ENCODE data around the gene CAMSAP2. TPM values are rescaled to one million over a fixed set of nuclear protein-coding genes. Genes with fewer than 3 reads are reported as not detected.
"Not testable (repeated sequence)": the region's sequence is repeated elsewhere in the genome, so short reads cannot be mapped to it uniquely, and the experiment has no call there.

CAMSAP2 gene
- total RNA-seq, 1 donor from 2014 or later = 1.4 TPM

DNA sequence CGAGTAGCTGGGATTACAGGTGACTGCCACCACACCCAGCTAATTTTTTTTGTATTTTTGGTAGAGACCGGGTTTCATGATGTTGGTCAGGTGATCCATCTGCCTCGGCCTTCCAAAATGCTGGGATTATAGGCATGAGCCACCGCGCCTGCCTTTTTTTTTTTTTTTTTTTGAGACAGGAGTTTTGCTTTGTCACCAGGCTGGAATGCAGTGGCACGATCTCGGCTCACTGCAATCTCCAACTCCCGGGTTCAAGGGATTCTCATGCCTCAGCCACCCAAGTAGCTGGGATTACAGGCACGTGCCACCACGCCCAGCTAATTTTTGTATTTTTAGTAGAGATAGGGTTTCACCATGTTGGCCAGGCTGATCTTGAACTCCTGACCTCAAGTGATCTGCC lies 12.1 kb downstream of the CAMSAP2 start:
- H3K36me3 Mint-ChIP-seq (ENCODE audit: low read depth); H3K27ac Mint-ChIP-seq; DNase-seq; intact Hi-C loops (cut with micrococcal nuclease); H3K4me1 Mint-ChIP-seq; H3K27me3 Mint-ChIP-seq; H3K9me3 Mint-ChIP-seq; H3K4me3 Mint-ChIP-seq: not testable (repeated sequence)

DNA sequence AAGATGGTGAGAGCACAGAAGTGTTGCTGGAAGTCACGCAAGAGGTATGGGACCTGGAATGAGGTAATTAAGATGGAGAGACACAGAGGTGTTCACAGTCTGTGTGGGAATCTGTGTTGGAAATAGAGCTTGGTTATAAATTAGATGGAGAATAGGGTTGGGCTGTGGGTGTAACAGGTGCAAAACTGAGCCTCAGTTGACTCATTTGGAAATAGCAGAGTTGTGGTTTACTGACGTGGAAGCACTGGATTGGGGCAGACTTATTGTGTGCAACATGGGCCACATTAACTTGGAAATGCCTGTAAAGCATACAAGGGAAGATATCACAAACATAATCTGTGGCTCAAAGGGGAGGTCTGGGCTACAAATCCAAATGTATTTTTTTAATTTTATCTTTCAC lies 13.0 kb downstream of the CAMSAP2 start:
- no peaks in the 10 kb centered on the region for H3K36me3 Mint-ChIP-seq (ENCODE audit: low read depth)
- H3K4me1 Mint-ChIP-seq = peaks cover 5% of the 10 kb centered on the region
- no peak overlapping the region for H3K4me3 Mint-ChIP-seq
- no peak overlapping the region for H3K27ac Mint-ChIP-seq
- no peak for DNase-seq
- intact Hi-C loops (cut with micrococcal nuclease) = no loop called here
- H3K9me3 Mint-ChIP-seq = no peaks in the 10 kb centered on the region
- peaks cover 2% of the 10 kb centered on the region for H3K27me3 Mint-ChIP-seq

DNA sequence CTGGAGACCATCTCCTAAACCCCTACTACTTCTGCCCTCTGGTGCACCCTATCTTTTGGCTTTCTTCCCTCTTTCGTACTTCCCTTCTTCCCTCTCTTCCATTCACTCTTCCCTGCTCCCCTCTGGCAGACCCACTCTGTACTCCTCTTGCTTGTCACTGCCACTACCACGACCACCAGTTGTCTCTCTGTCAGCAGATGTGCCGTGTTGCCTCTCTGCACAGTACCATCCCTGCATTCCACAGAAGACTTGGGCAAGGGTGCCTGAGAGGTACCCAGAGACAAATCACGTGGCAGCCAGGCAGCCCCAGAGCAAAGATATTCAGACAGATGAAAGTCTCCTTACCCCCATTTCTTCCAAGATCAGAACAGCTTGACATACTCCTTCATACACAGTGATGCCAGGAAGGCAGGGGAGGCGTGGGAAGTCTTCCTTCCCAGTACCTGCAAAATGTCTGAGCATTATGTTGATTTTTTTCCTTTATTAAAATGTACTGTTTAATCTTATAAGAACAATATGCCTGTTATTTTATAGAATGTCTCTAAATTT lies 15.0 kb downstream of the CAMSAP2 start:
- H3K27ac Mint-ChIP-seq = no peak overlapping the region
- no peak for DNase-seq
- intact Hi-C loops (cut with micrococcal nuclease) = no loop called here

GRCh38 chr1:200755456-200755855 lies 16.8 kb downstream of the CAMSAP2 start:
- H3K9me3 Mint-ChIP-seq = no peaks in the 10 kb centered on the region
- no peak overlapping the region for H3K4me3 Mint-ChIP-seq
- no peaks in the 10 kb centered on the region for H3K36me3 Mint-ChIP-seq (ENCODE audit: low read depth)
- DNase-seq = no peak
- H3K27me3 Mint-ChIP-seq = peaks cover 6% of the 10 kb centered on the region
- H3K4me1 Mint-ChIP-seq = peaks cover 7% of the 10 kb centered on the region
- intact Hi-C loops (cut with micrococcal nuclease) = no loop called here
- no peak overlapping the region for H3K27ac Mint-ChIP-seq

More for the DNA sequence above, 15.0 kb downstream of the CAMSAP2 start:
- H3K36me3 Mint-ChIP-seq (ENCODE audit: low read depth) = no peaks in the 10 kb centered on the region
- H3K4me3 Mint-ChIP-seq = no peak overlapping the region
- H3K27me3 Mint-ChIP-seq = peaks cover 6% of the 10 kb centered on the region
- H3K9me3 Mint-ChIP-seq = no peaks in the 10 kb centered on the region
- peaks cover 7% of the 10 kb centered on the region for H3K4me1 Mint-ChIP-seq

GRCh38 chr1:200762089-200762488 lies 23.4 kb downstream of the CAMSAP2 start:
- Mint-ChIP-seq H3K9me3 (no peaks in the 10 kb centered on the region), H3K27ac (no peak overlapping the region), H3K36me3 (ENCODE audit: low read depth) (no peaks in the 10 kb centered on the region), H3K4me1 (peaks cover 2% of the 10 kb centered on the region), H3K4me3 (no peak overlapping the region), H3K27me3 (peaks cover 6% of the 10 kb centered on the region)
- DNase-seq = no peak
- intact Hi-C loops (cut with micrococcal nuclease) = no loop called here

- intact Hi-C loops (cut with micrococcal nuclease) = no loop called here
- Mint-ChIP-seq H3K36me3 (ENCODE audit: low read depth) (no peaks in the 10 kb centered on the region), H3K9me3 (no peaks in the 10 kb centered on the region), H3K27ac (no peak overlapping the region), H3K27me3 (no peaks in the 10 kb centered on the region), H3K4me3 (no peak overlapping the region), H3K4me1 (no peaks in the 10 kb centered on the region)
- no peak for DNase-seq
These were observed 28.6 kb downstream of the CAMSAP2 start for GRCh38 chr1:200767321-200767720.

GRCh38 chr1:200771625-200772555 lies 33.2 kb downstream of the CAMSAP2 start:
- Mint-ChIP-seq H3K4me3 (no peak overlapping the region), H3K9me3 (no peaks in the 10 kb centered on the region), H3K36me3 (ENCODE audit: low read depth) (no peaks in the 10 kb centered on the region), H3K27me3 (no peaks in the 10 kb centered on the region), H3K4me1 (peaks cover 5% of the 10 kb centered on the region), H3K27ac (no peak overlapping the region)
- DNase-seq = no peak
- intact Hi-C loops (cut with micrococcal nuclease) = no loop called here

- Mint-ChIP-seq H3K27me3 (no peaks in the 10 kb centered on the region), H3K27ac (no peak overlapping the region), H3K4me3 (no peak overlapping the region), H3K4me1 (peaks cover 5% of the 10 kb centered on the region), H3K9me3 (no peaks in the 10 kb centered on the region), H3K36me3 (ENCODE audit: low read depth) (no peaks in the 10 kb centered on the region)
- DNase-seq = no peak
- intact Hi-C loops (cut with micrococcal nuclease) = no loop called here
These were observed 35.6 kb downstream of the CAMSAP2 start for GRCh38 chr1:200774311-200774710.

- Mint-ChIP-seq H3K27me3 (no peaks in the 10 kb centered on the region), H3K27ac (no peak overlapping the region), H3K4me3 (no peak overlapping the region), H3K9me3 (no peaks in the 10 kb centered on the region), H3K36me3 (ENCODE audit: low read depth) (no peaks in the 10 kb centered on the region), H3K4me1 (peaks cover 5% of the 10 kb centered on the region)
- DNase-seq = no peak
- intact Hi-C loops (cut with micrococcal nuclease) = no loop called here
These were observed 36.2 kb downstream of the CAMSAP2 start for GRCh38 chr1:200774735-200775444.

- DNase-seq = no peak
- no peak overlapping the region for H3K27ac Mint-ChIP-seq
- H3K4me1 Mint-ChIP-seq = peaks cover 6% of the 10 kb centered on the region
- intact Hi-C loops (cut with micrococcal nuclease) = no loop called here
- no peak overlapping the region for H3K4me3 Mint-ChIP-seq
- no peaks in the 10 kb centered on the region for H3K27me3 Mint-ChIP-seq
- H3K36me3 Mint-ChIP-seq (ENCODE audit: low read depth) = no peaks in the 10 kb centered on the region
- no peaks in the 10 kb centered on the region for H3K9me3 Mint-ChIP-seq
These were observed 37.2 kb downstream of the CAMSAP2 start for GRCh38 chr1:200775850-200776249.

GRCh38 chr1:200776949-200777348 lies 38.3 kb downstream of the CAMSAP2 start:
- Mint-ChIP-seq H3K27me3 (no peaks in the 10 kb centered on the region), H3K27ac (no peak overlapping the region), H3K4me1 (peaks cover 6% of the 10 kb centered on the region), H3K36me3 (ENCODE audit: low read depth) (no peaks in the 10 kb centered on the region), H3K4me3 (no peak overlapping the region), H3K9me3 (no peaks in the 10 kb centered on the region)
- no peak for DNase-seq
- intact Hi-C loops (cut with micrococcal nuclease) = no loop called here

- Mint-ChIP-seq H3K27ac (no peak overlapping the region), H3K9me3 (no peaks in the 10 kb centered on the region), H3K4me1 (peaks cover 6% of the 10 kb centered on the region), H3K4me3 (no peak overlapping the region), H3K27me3 (no peaks in the 10 kb centered on the region), H3K36me3 (ENCODE audit: low read depth) (no peaks in the 10 kb centered on the region)
- intact Hi-C loops (cut with micrococcal nuclease) = no loop called here
- no peak for DNase-seq
These were observed 40.1 kb downstream of the CAMSAP2 start for GRCh38 chr1:200778766-200779165.

- Mint-ChIP-seq H3K4me1 (peaks cover 5% of the 10 kb centered on the region), H3K27me3 (no peaks in the 10 kb centered on the region), H3K9me3 (no peaks in the 10 kb centered on the region), H3K36me3 (ENCODE audit: low read depth) (no peaks in the 10 kb centered on the region), H3K4me3 (no peak overlapping the region), H3K27ac (no peak overlapping the region)
- DNase-seq = no peak
- intact Hi-C loops (cut with micrococcal nuclease) = no loop called here
These were observed 40.6 kb downstream of the CAMSAP2 start for GRCh38 chr1:200779326-200779725.

Data from activated CD4-positive, alpha-beta T cell treated with anti-CD3 and anti-CD28 coated beads, Interleukin-2, amount 10 ng/mL, durations not matched to agents 24 days and 14 days (primary cell).